Ishikawa (cell line): ENCODE results near the gene TMEM69.

Experiments
- CEBPB ChIP-seq: IDR thresholded peaks from 2 replicates; pipeline ENCODE4 v1.6.1; 2012
- FOXM1 ChIP-seq: IDR thresholded peaks from 2 replicates; pipeline ENCODE4 v1.6.1; 2012; ENCODE audit warnings: low read depth, borderline replicate concordance
- MAX ChIP-seq: IDR thresholded peaks from 2 replicates; pipeline ENCODE4 v1.6.1; 2012
- NFIC ChIP-seq: IDR thresholded peaks from 2 replicates; pipeline ENCODE4 v1.6.1; 2012
- RAD21 ChIP-seq: IDR thresholded peaks from 2 replicates; pipeline ENCODE4 v1.6.1; 2012; ENCODE audit warnings: low read depth
- REST ChIP-seq: IDR thresholded peaks from 2 replicates; pipeline ENCODE4 v1.6.1; 2012; ENCODE audit warnings: low read depth, mild to moderate bottlenecking
- TAF1 ChIP-seq: IDR thresholded peaks from 2 replicates; pipeline ENCODE4 v1.6.1; 2012; ENCODE audit warnings: low read depth, mild to moderate bottlenecking
- USF1 ChIP-seq: IDR thresholded peaks from 2 replicates; pipeline ENCODE4 v1.6.1; 2012
- YY1 ChIP-seq: IDR thresholded peaks from 2 replicates; pipeline ENCODE4 v1.6.1; 2012; ENCODE audit warnings: low read depth

GRCh38 chr1:45666836-45667235 is 21.1 kb upstream of the TMEM69 start:
- TF ChIP-seq RAD21 (no peak), TAF1 (no peak), MAX (no peak), USF1 (no peak), CEBPB (no peak), FOXM1 (no peak), NFIC (no peak), YY1 (no peak), REST (no peak)
